Left renal cortex interstitium (tissue), 4 donors: ENCODE data around the gene PPP6R3. TPM values are rescaled to one million over a fixed set of nuclear protein-coding genes. Genes with fewer than 3 reads are reported as not detected.
"Not testable (repeated sequence)": the region's sequence is repeated elsewhere in the genome, so short reads cannot be mapped to it uniquely, and the experiment has no call there.

ENCODE experiments used
- DNase-seq, 4 donors: peaks; one replicate each; pipeline ENCODE4 v3.0.0-alpha.2; 2013; ENCODE audit warnings: low read depth in 4 of 4, low spot score in 2 of 4, missing footprints in 1 of 4
- polyA plus RNA-seq, 4 donors: library from polyadenylated mRNA; unstranded; fragments of 120-200 nt; gene quantifications; one replicate each; pipeline ENCODE4 v1.2.1, GENCODE V29; 2013; ENCODE audit not compliant: insufficient read length in 4 of 4

Gene PPP6R3
- polyA plus RNA-seq, 4 donors, result 83.7 to 128 (median 106) TPM

GRCh38 chr11:68521969-68522652 lies 61.6 kb downstream of the PPP6R3 start:
- DNase-seq, result no peak

- DNase-seq, result no peak
These were observed 62.5 kb downstream of the PPP6R3 start for GRCh38 chr11:68523033-68523432.

GRCh38 chr11:68523743-68524142 lies 63.2 kb downstream of the PPP6R3 start:
- no peak for DNase-seq

- no peak for DNase-seq
These were observed 63.7 kb downstream of the PPP6R3 start for GRCh38 chr11:68524213-68524612.

- DNase-seq, result no peak
These were observed 64.1 kb downstream of the PPP6R3 start for GRCh38 chr11:68524681-68525080.

GRCh38 chr11:68525336-68525735 lies 64.8 kb downstream of the PPP6R3 start:
- no peak for DNase-seq

GRCh38 chr11:68525930-68526329 lies 65.4 kb downstream of the PPP6R3 start:
- no peak for DNase-seq

GRCh38 chr11:68527585-68527984 lies 67.0 kb downstream of the PPP6R3 start:
- DNase-seq, result no peak

GRCh38 chr11:68528630-68529029 lies 68.1 kb downstream of the PPP6R3 start:
- DNase-seq, result no peak

- DNase-seq, result no peak
These were observed 70.7 kb downstream of the PPP6R3 start for GRCh38 chr11:68531129-68531693.

- no peak for DNase-seq
These were observed 72.3 kb downstream of the PPP6R3 start for GRCh38 chr11:68532727-68533369.

- DNase-seq, result no peak
These were observed 73.4 kb downstream of the PPP6R3 start for GRCh38 chr11:68533945-68534344.

GRCh38 chr11:68535098-68535497 lies 74.5 kb downstream of the PPP6R3 start:
- DNase-seq, result no peak

GRCh38 chr11:68536706-68537105 lies 76.2 kb downstream of the PPP6R3 start:
- no peak for DNase-seq

- no peak for DNase-seq
These were observed 77.5 kb downstream of the PPP6R3 start for GRCh38 chr11:68538025-68538424.

GRCh38 chr11:68539395-68539794 lies 78.8 kb downstream of the PPP6R3 start:
- DNase-seq, result no peak

GRCh38 chr11:68540504-68540903 lies 80.0 kb downstream of the PPP6R3 start:
- DNase-seq, result not testable (repeated sequence)

GRCh38 chr11:68541116-68541515 lies 80.6 kb downstream of the PPP6R3 start:
- no peak for DNase-seq

GRCh38 chr11:68541991-68542390 lies 81.4 kb downstream of the PPP6R3 start:
- no peak for DNase-seq

GRCh38 chr11:68542617-68543016 lies 82.1 kb downstream of the PPP6R3 start:
- no peak for DNase-seq

- no peak for DNase-seq
These were observed 83.0 kb downstream of the PPP6R3 start for GRCh38 chr11:68543594-68543993.

- DNase-seq, result no peak
These were observed 84.8 kb downstream of the PPP6R3 start for GRCh38 chr11:68545347-68545746.
